OCI-LY7 (cell line): ENCODE results near the gene NELL1.

Experiments used
- CTCF ChIP-seq: fragments of 200-600 bp; sonication (generic); conservative IDR thresholded peaks from 2 replicates; pipeline ENCODE4 v1.5.1; 2014; ENCODE audit warnings: mild to moderate bottlenecking, antibody characterized with exemption, low read length, moderate library complexity, mixed read lengths
- EZH2phosphoT487 ChIP-seq: fragments of 200-600 bp; sonication (generic); IDR thresholded peaks from 2 replicates; pipeline ENCODE4 v1.6.1; 2018; ENCODE audit warnings: low read depth, borderline replicate concordance, mild to moderate bottlenecking, mixed run types, antibody characterized with exemption, low read length, moderate library complexity, mixed read lengths

- no peak for TF ChIP-seq CTCF
- TF ChIP-seq EZH2phosphoT487 = no peak
Measured at GRCh38 chr11:21198498-21198897, 529.1 kb downstream of the NELL1 start.
